ENCODE data around the gene CELF5. TPM values are rescaled to one million over a fixed set of nuclear protein-coding genes. Genes with fewer than 3 reads are reported as not detected.
A peak's percentile ranks its signal among the peaks of the same experiment; 100 is the strongest.

The CELF5 gene
- total RNA-seq, 2 experiments from 2014 or later, result 0.20 to 0.56 TPM

DNA sequence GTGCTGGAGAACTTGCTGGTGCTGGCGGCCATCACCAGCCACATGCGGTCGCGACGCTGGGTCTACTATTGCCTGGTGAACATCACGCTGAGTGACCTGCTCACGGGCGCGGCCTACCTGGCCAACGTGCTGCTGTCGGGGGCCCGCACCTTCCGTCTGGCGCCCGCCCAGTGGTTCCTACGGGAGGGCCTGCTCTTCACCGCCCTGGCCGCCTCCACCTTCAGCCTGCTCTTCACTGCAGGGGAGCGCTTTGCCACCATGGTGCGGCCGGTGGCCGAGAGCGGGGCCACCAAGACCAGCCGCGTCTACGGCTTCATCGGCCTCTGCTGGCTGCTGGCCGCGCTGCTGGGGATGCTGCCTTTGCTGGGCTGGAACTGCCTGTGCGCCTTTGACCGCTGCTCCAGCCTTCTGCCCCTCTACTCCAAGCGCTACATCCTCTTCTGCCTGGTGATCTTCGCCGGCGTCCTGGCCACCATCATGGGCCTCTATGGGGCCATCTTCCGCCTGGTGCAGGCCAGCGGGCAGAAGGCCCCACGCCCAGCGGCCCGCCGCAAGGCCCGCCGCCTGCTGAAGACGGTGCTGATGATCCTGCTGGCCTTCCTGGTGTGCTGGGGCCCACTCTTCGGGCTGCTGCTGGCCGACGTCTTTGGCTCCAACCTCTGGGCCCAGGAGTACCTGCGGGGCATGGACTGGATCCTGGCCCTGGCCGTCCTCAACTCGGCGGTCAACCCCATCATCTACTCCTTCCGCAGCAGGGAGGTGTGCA, 45.3 kb upstream of the CELF5 start:
- CTCF ChIA-PET, result interaction anchor here (1.3 kb wide), 1 partner anchor 229 kb away, joined by 3 read pairs; no protein-coding TSS in a partner anchor

DNA sequence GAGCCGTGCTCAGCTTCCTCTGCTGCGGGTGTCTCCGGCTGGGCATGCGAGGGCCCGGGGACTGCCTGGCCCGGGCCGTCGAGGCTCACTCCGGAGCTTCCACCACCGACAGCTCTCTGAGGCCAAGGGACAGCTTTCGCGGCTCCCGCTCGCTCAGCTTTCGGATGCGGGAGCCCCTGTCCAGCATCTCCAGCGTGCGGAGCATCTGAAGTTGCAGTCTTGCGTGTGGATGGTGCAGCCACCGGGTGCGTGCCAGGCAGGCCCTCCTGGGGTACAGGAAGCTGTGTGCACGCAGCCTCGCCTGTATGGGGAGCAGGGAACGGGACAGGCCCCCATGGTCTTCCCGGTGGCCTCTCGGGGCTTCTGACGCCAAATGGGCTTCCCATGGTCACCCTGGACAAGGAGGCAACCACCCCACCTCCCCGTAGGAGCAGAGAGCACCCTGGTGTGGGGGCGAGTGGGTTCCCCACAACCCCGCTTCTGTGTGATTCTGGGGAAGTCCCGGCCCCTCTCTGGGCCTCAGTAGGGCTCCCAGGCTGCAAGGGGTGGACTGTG, 44.6 kb upstream of the CELF5 start:
- peak overlapping the region; percentile 89 for H3K4me3 Mint-ChIP-seq
- peak; percentile 12 for ATAC-seq
- DNase-seq, result peak; percentile 70
- H3K4me1 Mint-ChIP-seq (ENCODE audit: low read depth), result peaks cover 40% of the 10 kb centered on the region
- ChIA-PET POLR2A (interaction anchor here (0.6 to 1.7 kb wide), 7 partner anchors 9 to 122 kb away, joined by 3 to 5 read pairs (median 3); partner anchors contain the start of genes GNA11 and TLE5), CTCF (interaction anchor here (1.3 kb wide), 1 partner anchor 229 kb away, joined by 3 read pairs; no protein-coding TSS in a partner anchor)
- intact Hi-C loops (cut with micrococcal nuclease), result no loop called here
- H3K27ac Mint-ChIP-seq, result peak overlapping the region; percentile 95
- TF ChIP-seq, protein P1, sequence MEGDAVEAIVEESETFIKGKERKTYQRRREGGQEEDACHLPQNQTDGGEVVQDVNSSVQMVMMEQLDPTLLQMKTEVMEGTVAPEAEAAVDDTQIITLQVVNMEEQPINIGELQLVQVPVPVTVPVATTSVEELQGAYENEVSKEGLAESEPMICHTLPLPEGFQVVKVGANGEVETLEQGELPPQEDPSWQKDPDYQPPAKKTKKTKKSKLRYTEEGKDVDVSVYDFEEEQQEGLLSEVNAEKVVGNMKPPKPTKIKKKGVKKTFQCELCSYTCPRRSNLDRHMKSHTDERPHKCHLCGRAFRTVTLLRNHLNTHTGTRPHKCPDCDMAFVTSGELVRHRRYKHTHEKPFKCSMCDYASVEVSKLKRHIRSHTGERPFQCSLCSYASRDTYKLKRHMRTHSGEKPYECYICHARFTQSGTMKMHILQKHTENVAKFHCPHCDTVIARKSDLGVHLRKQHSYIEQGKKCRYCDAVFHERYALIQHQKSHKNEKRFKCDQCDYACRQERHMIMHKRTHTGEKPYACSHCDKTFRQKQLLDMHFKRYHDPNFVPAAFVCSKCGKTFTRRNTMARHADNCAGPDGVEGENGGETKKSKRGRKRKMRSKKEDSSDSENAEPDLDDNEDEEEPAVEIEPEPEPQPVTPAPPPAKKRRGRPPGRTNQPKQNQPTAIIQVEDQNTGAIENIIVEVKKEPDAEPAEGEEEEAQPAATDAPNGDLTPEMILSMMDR (IDR thresholded peaks at IDR 0.05), result no peak
- H3K9me3 Mint-ChIP-seq, result no peaks in the 10 kb centered on the region
- H3K36me3 Mint-ChIP-seq (ENCODE audit: low read depth), result peaks cover 37% of the 10 kb centered on the region
- H3K27me3 Mint-ChIP-seq, result no peaks in the 10 kb centered on the region

More for the DNA sequence above, 45.3 kb upstream of the CELF5 start:
- Mint-ChIP-seq H3K9me3 (no peaks in the 10 kb centered on the region), H3K27ac (peak overlapping the region; percentile 95), H3K4me1 (ENCODE audit: low read depth) (peaks cover 34% of the 10 kb centered on the region), H3K36me3 (ENCODE audit: low read depth) (peaks cover 34% of the 10 kb centered on the region), H3K4me3 (peak overlapping the region; percentile 89), H3K27me3 (no peaks in the 10 kb centered on the region)
- DNase-seq (peak; percentile 55), ATAC-seq (peak; percentile 6)
- TF ChIP-seq, protein P1 (IDR thresholded peaks at IDR 0.05), result no peak
- POLR2A ChIA-PET, result interaction anchor here (1.1 to 1.7 kb wide), 6 partner anchors 8 to 121 kb away, joined by 3 to 5 read pairs (median 3); partner anchors contain the start of genes GNA11 and TLE5
- intact Hi-C loops (cut with micrococcal nuclease), result no loop called here

DNA sequence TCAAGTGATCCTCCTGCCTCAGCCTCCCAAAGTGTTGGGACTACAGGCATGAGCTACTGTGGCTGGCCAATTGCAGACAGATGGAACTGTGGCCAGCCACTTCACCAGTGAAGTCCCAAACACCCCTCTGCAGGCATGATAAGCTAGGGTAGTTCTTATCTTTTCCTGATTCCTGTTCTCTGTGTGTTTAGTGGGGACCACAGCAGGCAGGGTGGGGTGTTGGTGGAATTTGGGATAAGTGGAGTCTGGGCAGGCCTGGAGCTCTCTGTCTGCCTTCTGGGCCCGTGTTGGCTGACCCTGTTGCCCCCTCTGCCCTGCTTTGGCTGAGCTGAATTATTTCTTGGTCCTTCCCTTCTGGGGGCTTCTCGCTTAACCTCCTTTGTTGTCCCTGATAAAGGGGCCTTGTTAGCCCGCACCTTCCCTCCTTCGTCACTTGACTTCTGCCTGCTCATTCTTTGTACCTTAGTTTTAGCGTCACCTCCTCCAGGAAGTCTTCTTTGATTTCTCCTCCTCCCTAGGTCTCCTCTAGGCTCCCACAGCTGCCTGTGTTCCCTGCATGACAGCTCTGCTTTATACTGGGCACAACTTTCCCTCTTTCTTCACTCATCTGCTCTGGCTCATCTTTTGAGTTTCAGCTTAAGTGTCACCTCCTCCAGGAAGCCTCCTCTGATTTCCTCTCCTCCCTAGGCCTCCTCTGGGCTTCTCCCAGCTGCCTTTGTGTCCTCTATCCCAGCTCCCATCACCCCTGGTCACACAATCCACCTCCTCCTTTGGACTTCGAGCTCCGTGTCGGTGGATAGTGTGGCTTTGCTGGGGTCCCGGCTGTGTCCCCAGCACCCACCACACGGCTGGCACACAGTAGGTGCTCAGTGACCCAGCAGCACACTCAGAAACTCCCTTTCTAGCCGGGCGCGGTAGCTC, 40.5 kb upstream of the CELF5 start:
- no peak for ATAC-seq
- H3K36me3 Mint-ChIP-seq (ENCODE audit: low read depth), result peaks cover 53% of the 10 kb centered on the region
- TF ChIP-seq, protein P1 (IDR thresholded peaks at IDR 0.05), result no peak

DNA sequence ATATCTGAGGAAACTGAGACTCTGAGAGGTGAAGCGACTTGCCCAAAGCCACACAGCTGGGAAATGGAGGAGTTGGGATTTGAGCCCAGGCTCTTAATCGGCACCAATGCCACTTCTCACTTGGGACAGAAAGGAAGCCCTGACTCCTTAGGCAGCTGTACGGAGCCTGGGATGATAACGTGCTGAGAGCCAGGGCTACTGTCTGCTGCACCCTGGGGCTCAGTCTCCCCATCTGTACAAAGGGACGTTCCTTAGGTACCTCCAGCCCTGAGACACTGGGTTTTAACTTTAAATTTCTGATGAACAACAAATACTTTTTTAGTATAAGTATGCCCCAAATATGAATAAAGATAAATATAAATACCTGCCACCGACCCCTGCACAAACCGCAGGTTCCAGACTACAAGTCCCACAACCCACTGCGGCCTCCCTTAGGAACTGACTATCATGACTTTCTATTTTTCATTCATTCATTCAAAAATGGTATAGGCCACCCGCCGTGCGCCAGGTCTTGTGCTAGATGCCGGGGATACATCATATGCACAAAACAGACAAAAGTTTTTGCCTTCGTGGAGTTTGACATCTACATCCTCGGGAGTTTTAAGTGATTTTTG, 39.5 kb upstream of the CELF5 start:
- Mint-ChIP-seq H3K27me3 (no peaks in the 10 kb centered on the region), H3K4me3 (peak overlapping the region; percentile 84), H3K36me3 (ENCODE audit: low read depth) (peaks cover 50% of the 10 kb centered on the region), H3K9me3 (no peaks in the 10 kb centered on the region), H3K27ac (peak overlapping the region; percentile 98), H3K4me1 (ENCODE audit: low read depth) (peaks cover 56% of the 10 kb centered on the region)
- TF ChIP-seq, protein P1 (IDR thresholded peaks at IDR 0.05), result no peak
- intact Hi-C loops (cut with micrococcal nuclease), result no loop called here
- ChIA-PET CTCF (interaction anchor here (1.0 to 1.7 kb wide), 4 partner anchors 21 to 91 kb away, joined by 3 to 8 read pairs (median 4); no protein-coding TSS in a partner anchor), POLR2A (interaction anchor here (0.6 kb wide), 2 partner anchors 349 to 351 kb away, joined by 3 read pairs; no protein-coding TSS in a partner anchor)
- ATAC-seq (peak; percentile 47), DNase-seq (peak; percentile 89)

More for the DNA sequence above, 40.5 kb upstream of the CELF5 start:
- CTCF ChIA-PET, result interaction anchor here (0.5 to 1.7 kb wide), 8 partner anchors 20 to 301 kb away, joined by 3 to 8 read pairs (median 4); no protein-coding TSS in a partner anchor
- Mint-ChIP-seq H3K4me3 (peak overlapping the region; percentile 84), H3K27ac (peak overlapping the region; percentile 69), H3K4me1 (ENCODE audit: low read depth) (peaks cover 52% of the 10 kb centered on the region), H3K9me3 (no peaks in the 10 kb centered on the region), H3K27me3 (no peaks in the 10 kb centered on the region)
- intact Hi-C loops (cut with micrococcal nuclease), result no loop called here
- DNase-seq, result no peak
- POLR2A ChIA-PET, result no interaction called here
